GM18498 (cell line): ENCODE data around the gene GTF2F2.
"Not testable (repeated sequence)": the region's sequence is repeated elsewhere in the genome, so short reads cannot be mapped to it uniquely, and the experiment has no call there.

Experiments used
- ATAC-seq: cut with Tn5 transposase; IDR thresholded peaks from one replicate; pipeline ENCODE4 v1.9.1; 2021; ENCODE audit warnings: mild to moderate bottlenecking, moderate library complexity; ENCODE audit not compliant: unreplicated experiment

The GTF2F2 gene

GRCh38 chr13:45178349-45179162 lies 58.2 kb downstream of the GTF2F2 start:
- ATAC-seq, result no peak

GRCh38 chr13:45179428-45179827 lies 59.1 kb downstream of the GTF2F2 start:
- no peak for ATAC-seq

GRCh38 chr13:45180303-45180702 lies 60.0 kb downstream of the GTF2F2 start:
- ATAC-seq, result no peak

DNA sequence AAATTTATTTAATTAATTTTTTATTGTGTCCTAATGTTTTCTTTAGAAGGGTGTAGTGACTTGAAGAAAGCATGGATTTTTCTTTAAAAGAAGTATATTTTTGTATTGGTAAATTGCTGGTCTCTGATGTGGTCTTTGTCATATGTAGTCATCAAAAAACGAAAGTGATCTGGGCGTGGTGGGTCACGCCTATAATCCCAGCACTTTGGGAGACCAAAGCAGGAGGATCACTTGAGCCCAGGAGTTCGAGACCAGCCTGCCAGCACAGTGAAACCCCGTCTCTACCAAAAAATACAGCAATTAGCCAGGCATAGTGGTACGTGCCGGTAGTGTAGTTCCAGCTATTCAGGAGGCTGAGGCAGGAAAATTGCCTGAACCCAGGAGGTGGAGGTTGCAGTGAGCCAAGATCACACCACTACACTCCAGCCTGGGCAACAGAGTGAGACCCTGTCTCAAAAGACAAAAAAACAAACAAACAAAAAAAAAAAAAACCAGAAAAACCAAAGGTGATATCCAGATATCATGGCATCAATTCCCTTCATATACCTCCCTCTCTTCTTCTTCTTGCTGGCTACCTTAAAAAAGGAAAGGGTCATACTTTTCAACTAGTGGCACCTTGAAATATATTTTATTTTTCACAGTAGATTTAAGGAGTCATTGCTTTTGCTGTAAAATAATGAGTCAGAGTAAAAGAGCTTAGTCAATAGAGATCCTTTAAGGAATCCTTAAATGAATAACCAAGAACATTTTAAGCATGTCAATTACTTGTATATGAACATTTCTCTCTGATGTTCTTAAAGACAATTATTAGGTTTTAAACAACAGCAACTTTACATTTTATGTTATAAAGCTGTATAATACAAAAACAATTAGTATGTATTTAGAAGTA lies 60.6 kb downstream of the GTF2F2 start:
- no peak for ATAC-seq

DNA sequence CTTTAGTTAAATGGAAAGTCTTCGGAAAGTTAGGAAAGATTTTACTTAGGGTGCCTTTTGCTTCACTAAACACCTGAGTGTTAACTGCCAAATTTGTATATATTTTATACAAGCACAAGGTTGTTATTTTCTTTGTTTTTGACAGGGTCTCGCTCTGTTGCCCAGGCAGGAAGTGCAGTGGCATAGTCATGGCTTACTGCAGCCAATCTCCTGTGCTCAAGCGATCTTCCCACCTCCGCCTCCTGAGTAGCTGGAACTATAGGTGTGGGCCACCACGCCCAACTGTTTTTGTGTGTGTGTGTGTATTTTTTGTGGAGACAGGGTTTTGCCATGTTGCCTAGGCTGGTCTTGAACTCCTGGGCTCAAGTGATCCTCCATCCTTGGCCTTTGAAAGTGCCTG lies 64.4 kb downstream of the GTF2F2 start:
- ATAC-seq, result no peak

DNA sequence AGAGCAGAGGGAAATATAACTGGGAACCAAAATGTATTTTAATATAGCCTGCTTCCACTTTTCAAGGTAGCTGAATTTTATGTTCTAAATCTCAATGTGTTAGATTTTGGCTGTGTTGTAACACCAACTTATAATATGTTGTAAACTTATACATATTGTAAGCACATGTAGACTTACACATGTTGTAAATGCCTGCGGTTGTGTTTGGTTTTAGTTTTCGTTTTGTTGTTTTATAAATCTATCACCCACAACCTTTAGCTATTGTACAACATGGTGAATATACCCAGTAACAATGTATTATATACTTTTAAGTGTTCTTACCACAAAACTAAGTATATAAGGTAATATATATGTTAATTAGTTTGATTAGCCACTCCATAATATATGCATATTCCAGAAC lies 65.0 kb downstream of the GTF2F2 start:
- no peak for ATAC-seq

DNA sequence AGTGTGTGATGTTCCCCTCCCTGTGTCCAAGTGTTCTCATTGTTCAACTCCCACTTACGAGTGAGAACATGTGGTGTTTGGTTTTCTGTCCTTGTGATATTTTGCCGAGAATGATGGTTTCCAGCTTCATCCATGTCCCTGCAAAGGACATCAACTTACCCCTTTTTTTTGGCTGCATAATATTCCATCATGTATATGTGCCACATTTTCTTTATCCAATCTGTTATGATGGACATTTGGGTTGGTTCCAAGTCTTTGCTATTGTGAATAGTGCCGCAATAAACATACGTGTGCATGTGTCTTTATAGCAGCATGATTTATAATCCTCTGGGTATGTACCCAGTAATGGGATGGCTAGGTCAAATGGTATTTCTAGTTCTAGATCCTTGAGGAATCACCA lies 68.8 kb downstream of the GTF2F2 start:
- not testable (repeated sequence) for ATAC-seq

DNA sequence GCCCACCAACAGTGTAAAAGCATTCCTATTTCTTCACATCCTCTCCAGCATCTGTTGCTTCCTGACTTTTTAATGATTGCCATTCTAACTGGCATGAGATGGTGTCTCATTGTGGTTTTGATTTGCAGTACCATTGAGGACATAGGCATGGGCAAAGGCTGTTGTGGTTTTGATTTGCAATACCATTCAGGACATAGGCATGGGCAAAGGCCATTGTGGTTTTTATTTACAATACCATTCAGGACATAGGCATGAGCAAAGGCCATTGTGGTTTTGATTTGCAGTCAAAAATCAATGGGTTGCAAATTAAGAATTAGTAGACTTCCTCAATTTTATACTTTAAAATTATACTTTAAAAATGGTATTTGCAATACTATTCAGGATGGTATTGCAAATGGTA lies 69.2 kb downstream of the GTF2F2 start:
- ATAC-seq, result not testable (repeated sequence)

GRCh38 chr13:45191874-45192273 lies 71.6 kb downstream of the GTF2F2 start:
- no peak for ATAC-seq

DNA sequence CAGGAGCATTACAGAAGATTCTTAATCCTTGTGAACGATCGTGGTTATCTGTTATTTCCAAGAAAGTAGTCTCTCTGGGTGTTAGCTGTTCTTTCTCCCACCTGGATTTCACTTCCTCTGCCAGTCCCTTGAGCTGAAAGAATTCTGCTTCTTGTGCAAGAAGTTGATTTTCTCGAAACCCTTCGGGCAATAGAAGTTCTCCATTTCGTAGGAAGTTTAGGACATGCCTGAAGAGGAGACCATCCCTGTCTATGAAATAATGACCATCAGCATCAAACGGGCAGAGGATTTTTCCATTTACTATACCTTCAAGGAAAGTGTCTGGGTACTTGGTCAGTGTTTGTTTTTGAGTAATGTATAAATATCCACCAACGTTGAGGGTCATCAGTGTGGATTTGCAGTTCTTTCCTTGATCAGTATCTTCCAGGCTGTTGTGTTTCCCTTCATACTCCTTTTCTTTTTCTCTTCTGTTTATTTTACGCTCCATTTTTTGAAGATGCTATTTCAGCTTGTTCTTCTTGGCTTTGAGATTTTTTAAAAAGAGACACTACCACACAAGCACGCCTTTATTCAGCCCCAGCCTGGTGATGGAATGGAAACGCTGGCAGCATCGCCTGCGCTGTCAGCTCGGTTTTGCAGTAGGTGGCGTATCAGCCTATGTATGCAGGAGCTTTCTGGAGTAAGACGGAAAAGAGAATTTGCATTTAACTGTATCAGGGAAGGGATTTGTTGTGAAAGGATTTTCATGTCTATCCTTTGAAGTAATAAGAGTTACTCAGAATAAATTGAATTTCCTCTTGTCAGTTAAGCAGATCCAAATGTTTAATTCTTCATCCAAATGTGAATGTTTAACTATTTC lies 74.0 kb downstream of the GTF2F2 start:
- ATAC-seq, result no peak

DNA sequence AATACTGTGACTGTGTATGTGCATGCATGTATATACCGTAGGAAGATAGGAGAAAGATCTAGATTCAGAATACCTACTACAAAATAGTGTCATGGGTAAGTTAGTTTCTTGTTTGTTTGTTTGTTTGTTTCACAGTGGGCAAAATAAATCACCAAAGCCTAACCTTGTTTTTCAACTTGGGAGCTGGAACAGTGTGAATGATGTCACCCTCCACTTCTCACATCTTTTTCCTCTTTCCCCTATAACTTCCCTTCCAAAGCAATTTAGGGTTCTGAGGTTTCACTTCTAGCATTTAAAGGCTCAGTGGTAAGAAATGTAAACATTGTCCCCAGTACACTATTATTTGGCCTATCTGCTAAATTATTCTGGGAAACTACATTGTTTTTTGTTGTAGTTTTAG lies 75.1 kb downstream of the GTF2F2 start:
- no peak for ATAC-seq

DNA sequence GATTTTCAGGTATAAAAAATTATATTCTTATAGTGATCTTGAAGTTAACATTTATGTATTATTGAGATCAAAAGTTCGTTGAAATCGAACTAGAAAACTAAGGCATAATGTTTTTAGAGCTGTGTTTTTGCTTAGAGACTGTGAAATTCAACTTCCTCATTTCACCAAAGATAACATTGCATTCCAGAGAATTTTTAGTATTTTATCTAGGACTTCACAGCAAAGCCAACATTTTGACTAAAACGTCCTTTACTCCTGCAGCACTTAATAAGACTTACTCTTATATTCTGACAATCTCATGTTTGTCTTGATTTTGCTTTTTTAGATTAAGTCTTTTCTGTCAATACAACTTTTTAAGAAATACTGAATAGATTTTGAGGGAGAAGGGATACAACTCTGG lies 75.8 kb downstream of the GTF2F2 start:
- no peak for ATAC-seq

DNA sequence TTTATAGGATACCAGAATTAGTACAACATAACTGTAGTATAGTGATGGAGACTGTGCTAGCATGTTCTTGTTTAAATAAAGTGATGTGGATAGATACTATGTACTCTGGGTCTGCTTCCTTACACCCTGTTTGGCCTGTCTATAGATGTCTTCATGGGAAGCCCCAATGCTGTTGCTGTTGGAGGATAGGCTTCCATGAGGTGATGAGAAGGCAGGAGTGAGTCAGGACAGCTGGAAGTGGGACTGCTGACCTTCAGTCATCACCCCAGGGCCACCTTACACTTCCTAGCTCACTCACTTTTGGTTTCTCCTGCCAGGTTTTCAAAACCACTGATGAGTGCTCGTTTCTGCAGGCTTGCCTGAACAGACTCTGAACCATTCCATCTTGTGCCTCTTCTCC lies 76.3 kb downstream of the GTF2F2 start:
- peak; percentile 50 for ATAC-seq

- ATAC-seq, result no peak
Observed at GRCh38 chr13:45198041-45198440, 77.7 kb downstream of the GTF2F2 start.

DNA sequence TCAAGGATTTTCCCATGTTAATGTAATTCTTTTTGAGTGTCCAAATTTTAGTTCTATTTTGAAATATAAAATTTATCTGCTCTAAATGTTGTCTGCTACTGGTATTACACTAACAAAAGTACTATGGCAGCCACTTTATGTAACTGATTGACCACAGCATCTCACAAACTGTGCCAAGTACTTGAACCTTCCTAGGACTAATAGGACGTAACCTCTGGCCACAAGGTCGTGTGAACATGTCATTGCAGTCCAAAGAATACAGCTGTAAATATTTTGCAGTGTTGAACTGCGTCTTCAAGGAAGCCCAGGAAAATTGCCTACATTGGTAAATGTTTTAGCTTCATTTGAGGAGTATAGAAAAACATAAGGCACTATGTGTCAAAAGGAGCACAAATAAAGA lies 78.6 kb downstream of the GTF2F2 start:
- ATAC-seq, result no peak

GRCh38 chr13:45199711-45200110 lies 79.4 kb downstream of the GTF2F2 start:
- no peak for ATAC-seq

DNA sequence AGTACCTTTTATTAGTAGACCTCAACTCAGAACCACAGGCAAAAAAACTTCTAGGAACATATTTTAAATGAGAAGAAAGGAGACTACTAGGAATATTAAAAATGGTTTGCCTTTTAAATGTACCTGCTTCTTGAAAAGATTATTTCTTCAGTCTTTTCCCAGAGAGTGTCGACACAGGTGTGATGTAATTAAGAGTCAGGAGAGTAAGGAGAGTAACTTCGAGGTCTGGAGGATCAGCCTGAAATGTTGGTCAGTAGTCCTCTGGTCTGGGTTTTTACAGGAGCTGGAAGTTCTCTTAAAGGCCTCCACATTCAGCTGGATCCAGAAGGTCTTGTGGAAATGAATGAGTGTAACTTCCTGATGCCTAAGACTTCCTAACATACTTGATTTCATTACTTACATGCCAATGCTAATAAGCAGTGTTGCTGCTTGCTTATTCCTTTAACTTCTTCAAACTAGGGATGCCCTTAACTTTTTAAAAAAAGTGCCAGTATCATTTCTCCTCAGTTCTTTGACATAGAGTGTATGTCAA lies 80.5 kb downstream of the GTF2F2 start, which contains the start of gene KCTD4:
Gene KCTD4 (minus strand): TSS at position 345 of the 532 bp plus-strand sequence. CDS start 6,478 bp downstream, outside the sequence.
- no peak for ATAC-seq

DNA sequence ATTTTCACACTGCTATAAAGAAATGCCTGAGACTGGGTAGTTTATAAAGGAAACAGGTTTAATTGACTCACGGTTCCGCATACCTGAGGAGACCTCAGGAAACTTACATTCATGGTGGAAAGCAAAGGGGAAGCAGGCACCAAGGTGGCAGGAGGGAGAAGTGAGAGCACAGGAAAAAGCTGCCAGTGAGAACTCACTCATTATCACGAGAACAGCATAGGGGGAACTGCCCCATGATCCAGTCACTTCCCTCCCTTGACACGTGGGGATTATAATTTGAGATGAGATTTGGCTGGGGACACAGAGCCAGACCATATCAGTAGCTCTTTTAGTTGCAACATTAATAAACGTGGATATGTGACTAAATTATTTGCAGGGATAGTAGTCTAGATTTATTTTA lies 84.8 kb downstream of the GTF2F2 start:
- ATAC-seq, result no peak

- no peak for ATAC-seq
Observed at GRCh38 chr13:45206340-45206739, 86.0 kb downstream of the GTF2F2 start.

GRCh38 chr13:45207319-45207718 lies 87.0 kb downstream of the GTF2F2 start:
- ATAC-seq, result no peak

DNA sequence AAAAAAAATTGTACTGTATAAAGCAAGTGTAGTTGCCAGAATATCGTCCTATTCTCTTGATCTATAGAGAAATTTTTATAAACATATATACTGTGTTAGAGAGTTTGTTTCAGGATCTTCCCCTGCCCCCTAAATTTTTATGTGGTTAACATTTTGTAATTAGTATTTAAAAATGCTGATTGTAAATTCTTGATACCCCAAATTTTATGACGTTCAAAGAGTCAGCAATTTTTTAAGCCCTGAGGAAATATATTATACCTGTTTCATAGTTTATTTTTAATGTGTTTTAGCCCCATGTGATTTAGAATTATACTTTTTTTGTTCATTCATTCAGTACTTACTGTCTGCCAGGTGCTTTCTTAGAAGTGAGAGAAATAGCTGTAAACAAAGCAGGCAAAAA lies 87.8 kb downstream of the GTF2F2 start:
- ATAC-seq, result no peak
